ENCODE data around the gene LRP6.

LRP6 gene

DNA sequence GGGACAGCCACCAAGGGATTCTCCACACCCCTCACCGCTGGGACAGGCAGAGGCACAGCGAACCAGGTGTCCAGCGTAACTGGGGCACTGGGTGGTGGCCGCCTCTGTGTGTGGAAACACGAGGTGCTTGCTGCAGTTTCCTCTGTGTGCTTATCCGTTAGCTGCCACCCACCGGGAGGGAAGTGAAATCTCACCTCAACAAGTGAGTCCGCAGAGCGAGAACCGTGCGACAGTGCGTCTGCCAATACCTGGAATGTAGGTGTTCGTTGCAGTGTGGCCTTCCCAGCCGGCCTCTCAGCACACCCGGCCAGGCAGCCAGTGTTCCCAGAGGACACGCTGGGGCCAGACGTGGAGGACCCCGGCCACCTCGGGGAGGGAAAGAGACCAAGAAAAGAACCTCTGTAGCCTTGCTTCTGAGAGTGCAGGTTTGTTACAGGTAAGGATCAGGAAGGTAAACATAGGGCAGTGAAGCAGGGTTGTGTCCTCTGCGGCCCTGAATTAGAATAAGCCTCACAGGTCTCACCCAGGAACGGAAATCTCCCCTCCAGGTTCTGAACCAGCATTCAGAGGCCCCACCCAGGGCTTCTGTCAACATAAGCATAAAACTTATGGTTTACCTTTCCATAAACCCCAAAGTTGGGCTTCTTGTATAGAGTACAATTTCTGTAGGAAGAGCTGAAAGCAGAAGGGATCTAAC is 194.6 kb downstream of the LRP6 start:
- peak; percentile 67 for DNase-seq (ENCODE audit: low spot score)

DNA sequence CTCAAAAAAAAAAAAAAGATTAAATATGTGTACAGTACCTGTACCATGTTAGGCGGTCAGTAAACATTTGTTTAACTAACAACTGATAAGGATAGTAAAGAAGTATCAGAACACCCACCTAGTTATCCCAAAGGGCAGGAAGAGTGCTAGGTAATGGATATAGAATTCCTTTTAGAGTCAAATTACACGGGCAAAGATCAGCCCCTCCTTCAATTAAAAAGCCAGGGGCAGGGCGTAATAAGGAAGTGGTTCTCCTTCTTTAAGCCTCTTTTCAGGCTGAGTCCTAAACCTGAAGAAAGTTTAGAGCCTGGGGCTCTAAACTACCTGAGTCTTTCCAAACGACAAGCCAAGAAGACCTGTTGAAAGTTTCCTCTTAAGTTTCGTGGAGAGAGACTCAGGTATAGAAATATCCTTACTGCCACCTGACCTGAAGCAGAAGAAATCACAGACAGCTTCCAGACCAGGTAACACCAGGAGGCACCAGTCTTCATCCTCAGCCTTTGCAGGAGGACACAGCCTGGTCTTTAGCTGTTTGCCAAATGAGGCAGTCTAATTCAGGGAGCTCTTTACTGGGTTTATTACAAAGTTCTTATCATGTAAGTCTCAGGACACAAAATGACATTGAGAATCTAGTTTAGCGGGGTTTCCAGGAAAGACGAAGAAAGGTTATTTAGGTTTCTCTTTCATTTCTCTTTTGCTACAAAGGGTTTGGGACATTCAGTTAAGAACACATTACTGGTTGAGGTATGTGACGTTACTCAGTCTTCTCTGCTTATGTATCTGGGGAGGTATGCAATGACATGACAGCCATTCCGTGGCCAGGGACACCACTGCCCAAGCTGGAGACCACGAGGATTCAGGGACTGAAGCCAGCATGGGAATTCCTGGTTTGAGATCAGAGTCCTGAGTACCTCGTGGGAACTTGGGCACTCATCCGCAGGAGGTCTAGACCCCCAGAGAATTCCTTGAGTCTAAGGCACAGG is 195.9 kb downstream of the LRP6 start, which contains the start of gene BCL2L14:
Gene BCL2L14 (plus strand): TSS at position 266 of the 983 bp plus-strand sequence. CDS start 8,367 bp downstream, outside the sequence.
- DNase-seq (ENCODE audit: low spot score), result peak; percentile 81

DNA sequence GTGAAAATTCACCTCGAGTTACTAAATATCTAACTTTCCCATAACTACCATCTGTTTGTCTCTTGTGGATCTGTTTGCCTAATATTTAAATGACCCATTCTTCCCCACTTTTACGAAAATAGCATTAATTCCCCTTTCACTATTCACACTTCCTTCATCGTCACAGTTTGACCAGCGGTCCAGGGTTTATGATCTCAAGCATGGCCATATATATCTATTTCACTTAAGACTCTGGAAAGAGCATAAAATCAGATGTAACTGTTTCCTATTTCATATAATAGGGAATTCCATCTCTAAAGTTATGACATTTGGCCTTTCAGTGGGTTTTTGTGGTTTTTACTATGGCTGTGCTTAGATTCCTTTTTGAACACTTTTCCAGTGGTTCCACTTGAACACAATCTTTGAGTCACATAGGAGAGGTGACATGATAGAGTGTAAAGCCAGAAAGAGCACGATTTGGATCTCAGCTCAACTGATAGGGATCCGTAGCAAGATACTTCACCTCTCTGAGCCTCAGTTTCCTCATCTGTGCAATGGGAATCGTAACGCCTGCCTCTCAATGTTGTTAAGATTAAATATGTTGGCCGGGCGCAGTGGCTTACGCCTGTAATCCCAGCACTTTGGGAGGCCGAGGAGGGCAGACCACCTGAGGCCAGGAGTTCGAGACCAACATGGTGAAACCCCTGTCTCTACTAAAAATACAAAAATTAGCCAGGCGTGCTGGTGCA is 196.9 kb downstream of the LRP6 start:
- no peak for DNase-seq (ENCODE audit: low spot score)

DNA sequence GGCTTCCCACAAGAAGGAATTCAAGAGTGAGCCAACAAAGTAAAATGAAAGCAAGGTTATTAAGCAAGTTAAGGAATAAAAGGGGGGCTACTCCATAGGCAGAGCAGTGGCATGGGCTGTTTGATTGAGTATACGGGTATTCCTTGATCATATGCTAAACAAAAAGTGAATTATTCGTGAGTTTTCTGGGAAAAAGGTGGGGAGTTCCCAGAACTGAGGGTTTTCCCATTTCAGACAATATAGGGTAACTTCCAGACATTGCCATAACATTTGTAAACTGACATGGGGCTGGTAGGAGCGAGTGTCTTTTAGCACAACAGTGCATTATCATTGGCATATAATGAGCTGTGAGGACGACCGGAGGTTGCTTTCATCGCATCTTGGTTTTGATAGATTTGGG is 198.1 kb downstream of the LRP6 start:
- DNase-seq (ENCODE audit: low spot score), result no peak

All from LoVo (cell line).